Germinal center (tissue), 1 donor: ENCODE results near the gene ANGPTL7.

Experiments
- DNase-seq: peaks from one replicate; pipeline ENCODE4 v3.0.0; 2012; ENCODE audit warnings: mixed read lengths, low spot score

The ANGPTL7 gene

DNA sequence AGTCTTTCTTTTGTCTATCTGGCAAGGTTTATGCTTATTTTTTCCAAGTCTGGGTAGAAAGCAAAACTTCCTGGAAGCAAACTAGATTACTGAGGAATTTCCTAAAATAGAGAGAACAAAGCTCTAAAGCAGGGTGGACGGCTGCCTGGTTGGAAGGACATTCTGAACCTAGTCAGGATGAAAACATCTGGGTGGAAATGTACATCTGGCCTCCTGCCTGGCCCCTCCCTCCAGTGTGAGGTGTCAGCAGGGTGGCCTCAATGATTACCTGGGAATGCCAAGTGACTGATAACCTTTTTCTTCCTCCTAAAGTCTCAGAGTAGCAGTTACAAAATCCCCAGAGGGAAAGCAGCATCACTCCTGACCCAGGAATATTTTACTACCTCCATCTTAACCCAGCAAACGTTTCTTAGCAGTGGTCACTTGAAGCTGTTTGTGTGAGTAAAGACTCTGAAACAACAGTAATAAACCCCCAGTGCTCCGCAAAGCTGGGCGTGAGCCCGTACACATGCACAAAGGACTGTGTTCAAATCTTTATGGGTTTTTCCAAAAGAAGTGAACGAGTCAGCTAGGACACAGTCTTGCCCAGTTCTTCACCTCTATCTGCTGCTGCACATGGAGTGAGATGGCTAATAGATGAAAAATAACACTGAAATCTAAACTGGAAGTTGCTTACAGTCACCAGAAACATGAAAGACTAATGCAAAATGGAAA is 18.9 kb downstream of the ANGPTL7 start:
- DNase-seq = no peak

DNA sequence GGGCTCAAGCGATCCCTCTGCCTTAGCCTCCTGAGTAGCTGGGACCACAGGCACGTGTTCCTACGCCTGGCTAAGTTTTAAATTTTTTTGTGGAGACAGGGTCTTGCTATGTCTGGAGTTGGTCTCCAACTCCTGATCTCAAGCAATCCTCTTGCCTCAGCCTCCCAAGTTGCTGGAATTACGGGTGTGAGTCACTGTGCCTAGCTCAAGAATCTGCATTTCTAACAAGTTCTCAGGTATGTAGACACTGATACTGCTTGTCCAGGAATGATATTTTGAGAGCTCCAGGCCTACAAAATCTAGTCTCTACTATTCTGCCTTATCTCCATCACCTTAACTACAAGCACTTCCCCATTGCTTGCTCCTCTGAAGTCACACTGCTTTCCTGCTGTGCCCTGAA is 22.3 kb downstream of the ANGPTL7 start:
- DNase-seq = no peak

DNA sequence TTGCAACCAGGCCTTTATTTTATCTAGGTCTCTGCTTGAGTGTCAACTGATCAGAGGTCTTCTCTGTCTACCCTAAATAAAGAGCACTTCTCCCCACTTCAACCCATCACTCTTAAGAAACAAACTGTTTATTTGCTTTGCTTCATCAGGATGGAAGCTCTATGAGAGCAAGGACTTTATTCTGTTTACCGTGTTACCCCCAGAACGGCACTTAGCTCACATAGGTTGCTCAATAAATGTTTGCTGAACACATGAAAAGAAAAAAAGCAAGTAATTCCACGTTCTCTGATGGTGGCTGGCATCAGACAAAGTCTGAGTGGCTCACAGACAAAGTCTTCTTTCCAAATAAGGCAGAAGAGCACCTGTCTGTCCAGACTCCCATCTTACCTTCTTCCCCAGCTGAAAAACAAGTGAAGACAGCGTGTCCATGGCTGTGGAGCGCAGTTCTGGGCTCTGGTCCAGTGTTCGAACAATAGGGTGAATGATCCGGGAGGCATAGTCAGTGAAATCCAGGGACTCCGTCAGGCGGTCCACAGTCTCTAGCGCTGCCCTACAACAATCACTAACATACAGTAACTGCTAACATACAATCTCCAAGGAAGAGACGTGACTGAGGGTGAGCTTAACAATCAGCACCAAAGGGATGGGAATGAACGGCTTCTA is 22.9 kb downstream of the ANGPTL7 start:
- no peak for DNase-seq

GRCh38 chr1:11214698-11215380 is 25.7 kb downstream of the ANGPTL7 start:
- DNase-seq = no peak

DNA sequence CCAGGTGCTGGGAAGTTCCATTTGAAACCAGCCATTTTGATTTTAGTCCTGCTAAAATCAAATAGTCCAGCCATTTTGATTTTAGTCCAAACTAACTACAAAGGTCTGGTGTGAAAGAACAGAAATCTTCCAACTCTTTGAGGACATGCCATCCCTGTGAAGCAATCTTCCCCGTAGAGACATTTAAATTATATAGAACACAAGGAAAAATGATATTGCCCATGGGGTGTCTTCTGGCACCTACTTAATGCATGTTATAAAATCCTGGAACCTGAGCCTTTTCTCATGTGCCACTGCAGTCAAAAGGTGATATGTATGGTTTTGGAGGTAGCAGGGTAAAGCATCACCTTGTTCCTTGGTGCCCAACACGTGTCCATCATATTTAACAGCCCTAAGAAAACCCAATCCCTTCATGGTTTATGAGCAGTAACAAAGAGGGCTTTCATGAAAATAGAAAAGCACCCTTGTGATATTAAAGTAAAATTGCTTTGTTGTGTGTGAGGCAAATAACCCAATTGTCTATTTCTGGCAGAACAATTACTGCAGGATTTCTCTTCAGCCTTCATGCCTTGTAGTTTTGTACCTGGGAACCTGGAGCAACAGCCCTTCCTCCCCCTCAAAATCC is 26.3 kb downstream of the ANGPTL7 start:
- no peak for DNase-seq

DNA sequence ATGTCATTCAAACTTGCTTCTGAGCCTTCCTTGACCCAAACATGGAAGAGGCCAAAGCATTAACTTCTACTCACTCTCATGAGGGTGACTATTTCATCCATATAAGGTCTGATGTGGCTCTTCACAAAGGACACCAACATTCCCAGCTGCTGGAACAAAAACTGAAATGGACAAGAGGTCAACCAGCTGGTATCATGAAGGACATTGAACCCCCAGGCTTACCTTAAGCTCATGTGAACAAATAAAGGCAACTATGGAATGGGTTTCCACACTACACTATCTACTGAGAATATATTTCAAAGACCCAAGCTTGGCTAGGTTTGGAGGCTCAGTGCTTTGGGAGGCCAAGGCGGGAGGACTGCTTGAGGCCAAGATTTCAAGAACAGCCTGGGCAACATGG is 26.9 kb downstream of the ANGPTL7 start:
- no peak for DNase-seq

DNA sequence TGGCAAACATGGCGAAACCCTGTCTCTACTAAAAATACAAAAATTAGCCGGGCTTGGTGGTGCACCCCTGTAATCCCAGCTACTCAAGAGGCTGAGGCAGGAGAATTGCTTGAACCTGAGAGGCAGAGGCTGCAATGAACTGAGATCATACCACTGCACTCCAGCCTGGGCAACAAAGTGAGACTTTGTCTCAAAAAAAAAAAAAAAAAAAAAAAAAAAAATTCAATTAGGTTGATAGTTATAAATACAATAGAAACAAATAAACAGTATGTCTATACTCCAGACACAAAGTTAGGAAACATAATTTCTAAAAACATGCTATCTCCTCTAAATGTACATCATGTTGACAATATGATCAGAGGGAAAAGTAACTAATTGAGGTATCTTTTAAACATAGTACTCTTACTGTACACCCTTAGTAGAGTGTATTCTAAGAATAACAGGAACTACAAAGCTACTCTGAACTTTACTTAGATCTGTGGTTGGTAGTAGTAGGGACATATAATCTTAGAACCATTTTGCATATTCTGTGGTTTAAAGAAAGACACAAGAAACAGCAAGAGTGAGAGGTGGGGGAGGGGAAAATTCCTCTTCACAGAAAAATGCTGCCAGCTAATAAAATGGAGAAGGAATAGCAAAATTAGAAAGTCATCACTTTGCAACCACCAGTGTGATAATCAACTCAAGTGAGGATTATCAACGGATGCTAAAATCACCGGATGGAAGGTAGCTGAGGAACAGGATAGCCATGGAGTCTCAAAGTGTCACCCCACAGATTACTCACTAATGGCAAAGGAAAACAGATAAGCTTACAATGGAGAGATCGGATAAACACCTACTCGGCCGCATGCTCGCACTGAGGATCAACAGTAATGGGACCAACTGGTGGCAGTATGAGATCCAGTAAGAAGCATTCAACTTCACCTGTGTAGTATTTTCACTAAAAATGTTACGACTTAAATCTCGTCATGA is 38.2 kb downstream of the ANGPTL7 start:
- DNase-seq = peak; percentile 68

DNA sequence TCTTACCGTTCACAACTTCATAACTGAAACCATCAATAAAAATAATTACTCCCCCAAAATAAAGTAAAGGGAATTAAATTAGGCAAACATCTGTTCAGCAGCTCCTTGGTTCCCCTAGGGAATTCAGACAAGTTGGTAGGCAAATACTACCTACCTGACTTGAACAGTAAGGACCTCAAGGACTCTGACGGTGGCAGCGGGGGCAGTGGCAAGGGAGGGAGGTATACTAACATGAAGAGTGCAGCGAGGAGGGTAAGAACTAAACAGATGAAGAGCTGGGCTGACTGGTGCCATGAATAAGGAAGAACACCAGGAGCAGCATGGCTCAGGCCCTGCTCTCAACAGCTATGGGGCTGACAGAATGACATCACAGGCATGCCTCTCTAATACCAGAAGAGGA is 40.0 kb downstream of the ANGPTL7 start:
- peak; percentile 67 for DNase-seq

- no peak for DNase-seq
Measured at GRCh38 chr1:11233208-11233607, 44.1 kb downstream of the ANGPTL7 start.

- no peak for DNase-seq
Measured at GRCh38 chr1:11237356-11237755, 48.2 kb downstream of the ANGPTL7 start.

DNA sequence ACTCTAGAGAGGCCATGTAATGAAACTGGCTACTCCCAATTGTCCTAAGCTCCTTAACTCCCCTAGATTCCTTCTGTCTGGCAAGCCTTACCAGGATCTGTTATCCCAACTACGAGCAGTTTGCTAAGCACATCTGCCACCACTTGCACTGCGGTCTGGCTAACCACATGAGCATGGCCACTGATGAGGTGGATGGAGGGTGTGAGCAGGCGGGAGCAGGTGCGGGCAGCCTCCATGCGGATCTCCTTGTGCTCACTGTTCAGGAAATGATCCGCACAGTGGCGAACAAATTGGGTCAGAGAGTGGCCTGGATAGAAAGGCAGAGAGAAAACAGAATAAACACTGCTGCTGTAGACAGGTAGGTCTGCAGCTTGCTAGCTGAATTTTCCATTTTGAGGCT is 49.2 kb downstream of the ANGPTL7 start:
- no peak for DNase-seq

GRCh38 chr1:11245248-11245647 is 56.1 kb downstream of the ANGPTL7 start:
- DNase-seq = no peak
